Activated B cell treated with CpG ODN at 0.5 μM for 24 hours (primary cell): ENCODE measurements around the gene SPOPL. TPM values are rescaled to one million over a fixed set of nuclear protein-coding genes. Genes with fewer than 3 reads are reported as not detected.
"Not testable (repeated sequence)": the region's sequence is repeated elsewhere in the genome, so short reads cannot be mapped to it uniquely, and the experiment has no call there.

ENCODE experiments used
- ATAC-seq: fragments of 200-7000 bp; cut with Tn5 transposase; one replicate; pipeline ENCODE4 v1.10.0; 2021; ENCODE audit warnings: low read depth, mild to moderate bottlenecking, moderate library complexity
- CTCF ChIA-PET: fragments of 350-600 bp; sonication (Branson Sonifier 250); formaldehyde crosslinking; loops from one replicate; lab custom pipeline; 2021; ENCODE audit warnings: antibody characterized with exemption; lab: Charles Lee
- POLR2A ChIA-PET: fragments of 350-600 bp; sonication (Branson Sonifier 250); formaldehyde crosslinking; loops from one replicate; lab custom pipeline; 2021; ENCODE audit warnings: antibody characterized with exemption; lab: Charles Lee
- DNase-seq: peaks from one replicate; pipeline ENCODE4 v3.0.0; 2022
- H3K27ac Mint-ChIP-seq: one replicate; pipeline ENCODE4 v1.8.0; 2020; ENCODE audit warnings: mixed read lengths
- H3K27me3 Mint-ChIP-seq: one replicate; pipeline ENCODE4 v1.8.0; 2021; ENCODE audit warnings: mixed read lengths
- H3K36me3 Mint-ChIP-seq: one replicate; pipeline ENCODE4 v1.8.0; 2021; ENCODE audit warnings: low read depth, mixed read lengths
- H3K4me1 Mint-ChIP-seq: one replicate; pipeline ENCODE4 v1.8.0; 2021; ENCODE audit warnings: mixed read lengths
- H3K4me3 Mint-ChIP-seq: one replicate; pipeline ENCODE4 v1.8.0; 2020; ENCODE audit warnings: mild to moderate bottlenecking, mixed read lengths
- H3K9me3 Mint-ChIP-seq: one replicate; pipeline ENCODE4 v1.8.0; 2020; ENCODE audit warnings: mixed read lengths
- intact Hi-C: fragments of 100-400 bp; cut with micrococcal nuclease; formaldehyde crosslinking; loops from one replicate; pipeline ENCODE4 v1.15.1; 2024
- total RNA-seq: library from RNA; stranded (reverse); gene quantifications from 2 replicates; pipeline ENCODE4 v1.2.3, GENCODE V29; 2022
- TF ChIP-seq, protein P1 (sequence below): fragments of 200-600 bp; IDR thresholded peaks from one replicate; pipeline ENCODE4 v1.8.0; 2022; ENCODE audit warnings: antibody characterized with exemption, mild to moderate bottlenecking

SPOPL gene
- total RNA-seq, 1 donor from 2014 or later = 36.9 TPM

DNA sequence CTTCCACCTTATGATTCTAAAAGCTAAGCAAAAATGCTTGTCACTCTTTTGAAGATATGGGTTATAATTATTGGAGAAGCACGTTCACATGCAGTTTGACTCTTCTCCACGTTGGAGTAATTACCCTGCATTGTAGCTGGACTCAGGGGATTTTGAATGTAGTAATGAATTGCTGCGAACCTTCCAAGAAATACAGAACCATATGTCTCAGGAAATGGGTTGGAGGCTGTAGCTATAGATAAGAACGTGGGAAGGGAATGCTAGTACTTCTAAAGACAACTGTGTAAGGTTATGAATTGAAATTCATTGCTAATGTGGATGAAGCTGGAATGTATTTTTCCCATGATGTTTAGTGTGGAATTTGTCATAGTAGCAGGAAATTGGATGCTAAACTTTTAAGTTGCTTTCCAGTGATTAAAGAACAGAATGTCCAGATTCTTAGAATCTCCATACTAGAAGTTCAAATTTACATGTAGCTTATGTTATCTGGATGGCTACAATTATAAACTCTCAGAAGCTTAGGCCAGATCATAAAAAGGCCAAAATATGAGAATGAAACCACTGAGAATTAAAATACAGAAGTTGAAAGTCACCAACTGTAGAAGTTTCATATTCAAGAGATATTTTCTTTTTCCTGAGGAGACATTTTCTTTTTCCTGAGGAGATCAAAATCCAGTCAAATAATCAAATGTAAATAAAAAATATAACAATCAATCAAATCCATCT is 27.3 kb upstream of the SPOPL start:
- Mint-ChIP-seq H3K27ac (no peak overlapping the region), H3K9me3 (no peaks in the 10 kb centered on the region), H3K36me3 (no peaks in the 10 kb centered on the region), H3K4me1 (peaks cover 27% of the 10 kb centered on the region), H3K27me3 (no peaks in the 10 kb centered on the region), H3K4me3 (no peak overlapping the region)
- intact Hi-C loops = loop anchor here (2.0 kb wide), 1 partner anchor 29 kb away; no protein-coding TSS in a partner anchor
- POLR2A ChIA-PET = interaction anchor here (0.9 to 1.5 kb wide), 2 partner anchors 27 to 29 kb away, joined by 3 to 5 read pairs; no protein-coding TSS in a partner anchor
- CTCF ChIA-PET = no interaction called here
- TF ChIP-seq, protein P1, sequence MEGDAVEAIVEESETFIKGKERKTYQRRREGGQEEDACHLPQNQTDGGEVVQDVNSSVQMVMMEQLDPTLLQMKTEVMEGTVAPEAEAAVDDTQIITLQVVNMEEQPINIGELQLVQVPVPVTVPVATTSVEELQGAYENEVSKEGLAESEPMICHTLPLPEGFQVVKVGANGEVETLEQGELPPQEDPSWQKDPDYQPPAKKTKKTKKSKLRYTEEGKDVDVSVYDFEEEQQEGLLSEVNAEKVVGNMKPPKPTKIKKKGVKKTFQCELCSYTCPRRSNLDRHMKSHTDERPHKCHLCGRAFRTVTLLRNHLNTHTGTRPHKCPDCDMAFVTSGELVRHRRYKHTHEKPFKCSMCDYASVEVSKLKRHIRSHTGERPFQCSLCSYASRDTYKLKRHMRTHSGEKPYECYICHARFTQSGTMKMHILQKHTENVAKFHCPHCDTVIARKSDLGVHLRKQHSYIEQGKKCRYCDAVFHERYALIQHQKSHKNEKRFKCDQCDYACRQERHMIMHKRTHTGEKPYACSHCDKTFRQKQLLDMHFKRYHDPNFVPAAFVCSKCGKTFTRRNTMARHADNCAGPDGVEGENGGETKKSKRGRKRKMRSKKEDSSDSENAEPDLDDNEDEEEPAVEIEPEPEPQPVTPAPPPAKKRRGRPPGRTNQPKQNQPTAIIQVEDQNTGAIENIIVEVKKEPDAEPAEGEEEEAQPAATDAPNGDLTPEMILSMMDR = no peak
- DNase-seq (no peak), ATAC-seq (no peak)

DNA sequence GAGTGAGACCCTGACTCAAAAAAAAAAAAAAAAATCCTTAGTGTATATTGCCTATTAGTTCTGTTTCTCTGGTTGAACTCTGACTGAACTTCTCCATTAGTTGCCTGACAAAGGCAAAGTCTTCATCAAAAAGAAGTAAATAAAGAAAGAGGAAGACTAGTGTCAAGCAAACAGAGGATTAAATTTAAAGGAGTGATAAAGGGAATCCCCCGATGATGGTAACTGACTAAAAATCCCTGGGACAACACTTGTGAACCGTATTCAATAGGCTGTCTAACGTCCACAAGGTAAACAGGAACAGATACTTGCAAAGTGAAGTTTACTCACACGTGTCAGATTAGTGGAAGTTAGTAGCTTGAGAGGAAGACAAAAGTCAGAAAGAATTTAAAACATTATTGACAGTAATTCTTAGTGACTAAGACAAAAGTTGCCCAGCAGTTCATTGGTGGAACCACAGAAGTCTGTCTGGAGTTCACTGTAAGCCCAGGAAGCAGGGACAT is 26.2 kb upstream of the SPOPL start:
- peak overlapping the region; percentile 36 for H3K4me3 Mint-ChIP-seq
- DNase-seq (no peak), ATAC-seq (peak; percentile 76)
- no peaks in the 10 kb centered on the region for H3K36me3 Mint-ChIP-seq
- TF ChIP-seq, protein P1 = no peak
- peaks cover 27% of the 10 kb centered on the region for H3K4me1 Mint-ChIP-seq
- no peaks in the 10 kb centered on the region for H3K9me3 Mint-ChIP-seq
- peak overlapping the region; percentile 51 for H3K27ac Mint-ChIP-seq
- no peaks in the 10 kb centered on the region for H3K27me3 Mint-ChIP-seq
- ChIA-PET POLR2A (interaction anchor here (1.5 kb wide), 1 partner anchor 26 kb away, joined by 5 read pairs; no protein-coding TSS in a partner anchor), CTCF (no interaction called here)
- intact Hi-C loops = loop anchor here (2.0 to 5.0 kb wide), 2 partner anchors 27 to 352 kb away; no protein-coding TSS in a partner anchor

DNA sequence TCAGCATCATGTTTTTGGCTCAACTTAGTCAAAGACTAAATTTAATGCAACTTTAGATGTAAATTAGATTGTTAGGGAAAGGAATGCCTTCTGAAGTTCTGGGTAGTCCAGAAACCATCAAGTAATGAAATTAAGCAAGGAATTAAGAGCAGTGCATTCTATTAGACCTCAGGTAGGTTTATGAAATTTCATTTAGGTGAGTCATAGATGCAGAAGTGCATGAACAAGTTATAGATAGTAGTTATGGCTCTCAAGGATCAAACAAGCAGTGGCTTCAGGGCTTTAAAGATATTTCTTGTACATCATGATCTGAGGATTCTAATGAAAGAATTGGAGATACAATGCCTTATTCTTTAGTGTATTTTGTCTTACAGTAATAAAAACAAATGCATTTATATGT is 25.4 kb upstream of the SPOPL start:
- no peaks in the 10 kb centered on the region for H3K9me3 Mint-ChIP-seq
- no peaks in the 10 kb centered on the region for H3K27me3 Mint-ChIP-seq
- H3K4me1 Mint-ChIP-seq = peaks cover 27% of the 10 kb centered on the region
- no peak overlapping the region for H3K27ac Mint-ChIP-seq
- TF ChIP-seq, protein P1 = no peak
- CTCF ChIA-PET = interaction anchor here (2.0 kb wide), 1 partner anchor 311 kb away, joined by 9 read pairs; no protein-coding TSS in a partner anchor
- H3K36me3 Mint-ChIP-seq = no peaks in the 10 kb centered on the region
- no peak for DNase-seq
- H3K4me3 Mint-ChIP-seq = no peak overlapping the region
- POLR2A ChIA-PET = interaction anchor here (0.6 kb wide), 1 partner anchor 10 kb away, joined by 7 read pairs; no protein-coding TSS in a partner anchor
- no peak for ATAC-seq
- intact Hi-C loops = loop anchor here (5.0 kb wide), 1 partner anchor 351 kb away; no protein-coding TSS in a partner anchor

DNA sequence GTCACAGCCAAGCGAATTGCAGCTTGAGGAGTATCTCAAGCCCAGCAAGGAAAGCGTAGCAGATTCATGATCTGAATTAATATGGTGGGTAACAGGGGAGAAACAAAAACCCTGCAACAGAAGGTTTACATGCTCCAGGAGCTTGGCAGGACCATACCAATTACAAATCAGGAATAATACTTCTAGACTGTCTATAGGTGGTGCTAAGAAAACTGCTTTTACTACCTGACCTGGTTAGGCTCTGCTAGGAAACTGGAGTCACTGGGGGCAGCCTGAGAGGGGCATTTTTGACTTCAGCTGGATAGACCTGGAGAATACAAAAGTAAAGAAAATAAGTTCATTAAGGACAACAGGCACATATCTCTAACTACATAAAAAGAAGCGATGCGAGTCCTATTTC is 24.6 kb upstream of the SPOPL start:
- DNase-seq (no peak), ATAC-seq (no peak)
- no peak overlapping the region for H3K4me3 Mint-ChIP-seq
- POLR2A ChIA-PET = no interaction called here
- intact Hi-C loops = loop anchor here (1.0 to 5.0 kb wide), 2 partner anchors 310 to 350 kb away; no protein-coding TSS in a partner anchor
- TF ChIP-seq, protein P1 = no peak
- no peaks in the 10 kb centered on the region for H3K27me3 Mint-ChIP-seq
- H3K9me3 Mint-ChIP-seq = no peaks in the 10 kb centered on the region
- H3K27ac Mint-ChIP-seq = no peak overlapping the region
- H3K4me1 Mint-ChIP-seq = peaks cover 27% of the 10 kb centered on the region
- H3K36me3 Mint-ChIP-seq = no peaks in the 10 kb centered on the region
- CTCF ChIA-PET = interaction anchor here (2.0 kb wide), 1 partner anchor 310 kb away, joined by 9 read pairs; no protein-coding TSS in a partner anchor

DNA sequence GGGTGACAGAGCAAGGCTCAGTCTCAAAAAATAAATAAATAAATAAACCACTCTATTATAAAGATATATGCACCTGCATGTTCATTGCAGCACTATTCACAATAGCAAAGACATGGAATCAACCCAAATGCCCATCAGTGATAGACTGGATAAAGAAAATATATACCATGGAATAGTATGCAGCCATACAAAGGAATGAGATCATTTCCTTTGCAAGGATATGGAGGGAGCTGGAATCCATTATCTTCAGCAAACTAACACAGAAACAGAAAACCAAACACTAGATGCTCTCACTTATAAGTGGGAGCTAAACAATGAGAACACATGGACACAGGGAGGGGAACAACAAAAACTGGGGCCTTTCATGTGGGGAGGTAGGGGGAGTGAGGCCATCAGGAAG is 18.8 kb upstream of the SPOPL start:
- H3K27ac Mint-ChIP-seq, H3K36me3 Mint-ChIP-seq, CTCF ChIA-PET, intact Hi-C loops, ATAC-seq, POLR2A ChIA-PET, H3K9me3 Mint-ChIP-seq, H3K4me3 Mint-ChIP-seq, H3K4me1 Mint-ChIP-seq, DNase-seq, H3K27me3 Mint-ChIP-seq: not testable (repeated sequence)
